ENCODE measurements around the gene MYLK.

DNA sequence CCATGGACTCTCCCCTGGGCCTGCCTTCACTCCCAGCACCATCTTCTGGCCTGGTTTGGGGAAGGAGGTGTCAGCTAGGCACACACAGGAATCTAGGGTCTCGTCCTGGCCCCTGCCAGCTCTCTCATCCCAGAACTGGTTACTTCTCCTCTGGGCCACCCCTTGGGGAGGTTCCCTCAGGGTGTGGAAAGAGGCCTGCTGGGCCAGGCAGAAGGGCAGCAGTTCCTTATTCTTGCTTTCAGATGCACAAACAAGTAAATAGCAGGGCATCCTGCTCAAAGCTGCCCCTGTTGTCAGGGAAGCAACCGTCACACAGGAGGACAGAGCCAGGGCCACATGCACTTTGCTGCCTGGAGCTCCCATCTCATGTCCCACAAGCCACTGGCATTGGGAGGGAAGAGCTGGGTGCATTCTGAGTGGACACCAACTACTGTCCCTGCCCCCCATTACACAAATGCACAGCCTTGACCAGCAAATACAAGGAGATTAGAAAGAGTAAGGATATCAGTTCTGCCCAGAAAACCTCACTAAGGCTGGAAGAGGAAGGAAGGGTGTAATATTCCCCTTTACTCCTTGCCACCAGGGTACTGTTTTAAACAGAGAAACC lies 190.4 kb downstream of the MYLK start:
- TF ChIP-seq CTCF (IDR thresholded peaks at IDR 0.05; ENCODE audit: low read length) (no peak), EZH2 (IDR thresholded peaks at IDR 0.05; ENCODE audit: borderline replicate concordance, low read length) (no peak)

Data from OCI-LY1 (cell line).